GM23338 (cell line): ENCODE measurements around the gene VEZT. TPM values are rescaled to one million over a fixed set of nuclear protein-coding genes. Genes with fewer than 3 reads are reported as not detected.

ENCODE experiments used
- ATAC-seq: fragments of 200-7000 bp; cut with Tn5 transposase; 3 replicates; pipeline ENCODE4 v1.9.1; 2020
- DNase-seq: peaks from one replicate; pipeline ENCODE4 v3.0.0-alpha.2; 2015; ENCODE audit warnings: low spot score
- H2AFZ ChIP-seq: fragments of 200-600 bp; sonication (generic); 2 replicates; pipeline ENCODE4 v1.8.0; 2016; ENCODE audit warnings: antibody characterized with exemption, mild to moderate bottlenecking, moderate library complexity
- H3F3A ChIP-seq: fragments of 200-600 bp; sonication (generic); replicated peaks from 2 replicates; pipeline ENCODE4 v1.8.0; 2017; ENCODE audit warnings: antibody characterized with exemption, mixed run types, low read depth
- H3K27ac ChIP-seq: fragments of 200-600 bp; sonication (generic); 2 replicates; pipeline ENCODE4 v1.6.1; 2016; ENCODE audit warnings: low read depth
- H3K27me3 ChIP-seq: fragments of 200-600 bp; sonication (generic); 2 replicates; pipeline ENCODE4 v1.8.0; 2016; ENCODE audit warnings: mild to moderate bottlenecking, mixed run types, moderate library complexity; ENCODE audit not compliant: insufficient read depth
- H3K36me3 ChIP-seq: fragments of 200-600 bp; sonication (generic); 2 replicates; pipeline ENCODE4 v1.8.0; 2016; ENCODE audit warnings: mild to moderate bottlenecking; ENCODE audit not compliant: insufficient read depth
- H3K4me1 ChIP-seq: fragments of 200-600 bp; sonication (generic); 2 replicates; pipeline ENCODE4 v1.8.0; 2016; ENCODE audit warnings: mild to moderate bottlenecking, moderate library complexity; ENCODE audit not compliant: insufficient read depth
- H3K4me2 ChIP-seq: fragments of 200-600 bp; sonication (generic); 2 replicates; pipeline ENCODE4 v1.7.1; 2017; ENCODE audit warnings: mixed run types
- H3K4me3 ChIP-seq: fragments of 200-600 bp; sonication (generic); 2 replicates; pipeline ENCODE4 v1.6.1; 2016; ENCODE audit warnings: mixed run types
- H3K79me2 ChIP-seq: fragments of 200-600 bp; sonication (generic); replicated peaks from 2 replicates; pipeline ENCODE4 v1.8.0; 2017; ENCODE audit warnings: mild to moderate bottlenecking; ENCODE audit not compliant: insufficient read depth
- H3K9me2 ChIP-seq: fragments of 200-600 bp; sonication (generic); 2 replicates; pipeline ENCODE4 v1.8.0; 2017; ENCODE audit not compliant: insufficient read depth
- H4K20me1 ChIP-seq: fragments of 200-600 bp; sonication (generic); replicated peaks from 2 replicates; pipeline ENCODE4 v1.8.0; 2017; ENCODE audit warnings: mild to moderate bottlenecking; ENCODE audit not compliant: insufficient read depth
- H3K27ac Mint-ChIP-seq: 2 replicates; pipeline ENCODE4 v1.8.0; 2020; ENCODE audit warnings: inconsistent platforms, mild to moderate bottlenecking, moderate library complexity, mixed read lengths
- H3K27me3 Mint-ChIP-seq: 3 replicates; pipeline ENCODE4 v1.8.0; 2022; ENCODE audit warnings: low read depth, mild to moderate bottlenecking, moderate library complexity, mixed read lengths, inconsistent platforms; ENCODE audit not compliant: insufficient read depth, poor library complexity
- H3K36me3 Mint-ChIP-seq: 3 replicates; pipeline ENCODE4 v1.8.0; 2021; ENCODE audit warnings: low read depth, mild to moderate bottlenecking, inconsistent platforms, moderate library complexity, mixed read lengths
- H3K4me1 Mint-ChIP-seq: 3 replicates; pipeline ENCODE4 v1.8.0; 2020; ENCODE audit warnings: mild to moderate bottlenecking, inconsistent platforms, mixed read lengths
- H3K4me3 Mint-ChIP-seq: 3 replicates; pipeline ENCODE4 v1.8.0; 2021; ENCODE audit warnings: moderate library complexity, mild to moderate bottlenecking, inconsistent platforms, mixed read lengths
- H3K9me3 Mint-ChIP-seq: 3 replicates; pipeline ENCODE4 v1.8.0; 2020; ENCODE audit warnings: moderate library complexity, mild to moderate bottlenecking, inconsistent platforms, mixed read lengths
- CREB1 ChIP-seq: fragments of 250-450 bp; sonication (Bioruptor Pico); IDR thresholded peaks from 2 replicates; pipeline ENCODE4 v1.5.0; 2020; ENCODE audit warnings: low read depth, mild to moderate bottlenecking, moderate library complexity
- EZH2 ChIP-seq: fragments of 200-600 bp; sonication (generic); IDR thresholded peaks from one replicate; pipeline ENCODE4 v1.8.0; 2017; ENCODE audit warnings: antibody characterized with exemption, mild to moderate bottlenecking, low read depth; ENCODE audit not compliant: unreplicated experiment
- JUNB ChIP-seq: IDR thresholded peaks from one replicate; pipeline ENCODE4 v1.6.1; 2016; ENCODE audit warnings: antibody characterized with exemption; ENCODE audit not compliant: unreplicated experiment
- NANOG ChIP-seq: IDR thresholded peaks from 2 replicates; pipeline ENCODE4 v1.6.1; 2016; ENCODE audit warnings: antibody characterized with exemption, borderline replicate concordance
- ZNF331 ChIP-seq: fragments of 250-450 bp; sonication (Bioruptor Pico); IDR thresholded peaks from 2 replicates; pipeline ENCODE4 v1.5.0; 2020; ENCODE audit warnings: low read depth, mild to moderate bottlenecking, moderate library complexity
- polyA plus RNA-seq: library from polyadenylated mRNA; unstranded; fragments of >200 nt; fragmentation: Nextera tagmentation; extraction: Ambion mirVana; gene quantifications from 2 replicates; pipeline ENCODE4 v1.2.1, GENCODE V29; 2016
- total RNA-seq: library from RNA; depleted of rRNA; stranded (reverse); fragments of >200 nt; shearing (Covaris generic); gene quantifications from 2 replicates; pipeline ENCODE4 v1.2.3, GENCODE V29; 2014
- TF ChIP-seq, protein P1 (sequence below), 2 experiments: fragments of 200-600 bp in 1 of 2; sonication (generic) in 1 of 2; conservative IDR thresholded peaks; 2 replicates each; pipeline versions ENCODE4 v1.5.1 to v1.6.1; 2016 to 2017; ENCODE audit warnings: antibody characterized with exemption in 2 of 2, low read depth in 2 of 2, mild to moderate bottlenecking in 2 of 2, moderate library complexity in 1 of 2
- TF ChIP-seq, protein P2 (sequence below): fragments of 250-450 bp; sonication (Bioruptor Pico); IDR thresholded peaks from 2 replicates; pipeline ENCODE4 v1.5.0; 2020; ENCODE audit warnings: mild to moderate bottlenecking, moderate library complexity

VEZT gene
- total and polyA plus RNA-seq, 2 experiments from 2014 or later = 34.2 to 51.5 TPM

- peaks cover 6% of the 10 kb centered on the region for H3K27me3 Mint-ChIP-seq
- H3K9me2 ChIP-seq = no peaks in the 10 kb centered on the region
- 0 out of 2 replicates have a peak, but pooled peaks cover 3% of the 10 kb centered on the region for H3F3A ChIP-seq
- no peaks in the 10 kb centered on the region for H3K36me3 ChIP-seq
- peak overlapping the region; percentile 64 for H3K4me2 ChIP-seq
- peaks cover 39% of the 10 kb centered on the region for H3K36me3 Mint-ChIP-seq
- H3K4me3 Mint-ChIP-seq = 0 out of 3 replicates have a peak overlapping the region, but pooled peaks have one; percentile 3
- H3K27ac ChIP-seq = peak overlapping the region; percentile 96
- H3K4me3 ChIP-seq = peak overlapping the region; percentile 36
- peaks cover 93% of the 10 kb centered on the region for H3K79me2 ChIP-seq
- TF ChIP-seq, protein P1, sequence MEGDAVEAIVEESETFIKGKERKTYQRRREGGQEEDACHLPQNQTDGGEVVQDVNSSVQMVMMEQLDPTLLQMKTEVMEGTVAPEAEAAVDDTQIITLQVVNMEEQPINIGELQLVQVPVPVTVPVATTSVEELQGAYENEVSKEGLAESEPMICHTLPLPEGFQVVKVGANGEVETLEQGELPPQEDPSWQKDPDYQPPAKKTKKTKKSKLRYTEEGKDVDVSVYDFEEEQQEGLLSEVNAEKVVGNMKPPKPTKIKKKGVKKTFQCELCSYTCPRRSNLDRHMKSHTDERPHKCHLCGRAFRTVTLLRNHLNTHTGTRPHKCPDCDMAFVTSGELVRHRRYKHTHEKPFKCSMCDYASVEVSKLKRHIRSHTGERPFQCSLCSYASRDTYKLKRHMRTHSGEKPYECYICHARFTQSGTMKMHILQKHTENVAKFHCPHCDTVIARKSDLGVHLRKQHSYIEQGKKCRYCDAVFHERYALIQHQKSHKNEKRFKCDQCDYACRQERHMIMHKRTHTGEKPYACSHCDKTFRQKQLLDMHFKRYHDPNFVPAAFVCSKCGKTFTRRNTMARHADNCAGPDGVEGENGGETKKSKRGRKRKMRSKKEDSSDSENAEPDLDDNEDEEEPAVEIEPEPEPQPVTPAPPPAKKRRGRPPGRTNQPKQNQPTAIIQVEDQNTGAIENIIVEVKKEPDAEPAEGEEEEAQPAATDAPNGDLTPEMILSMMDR (conservative IDR thresholded peaks at IDR 0.05; ENCODE audit: low read depth in 2 of 2) = no peak
- TF ChIP-seq, protein P2, sequence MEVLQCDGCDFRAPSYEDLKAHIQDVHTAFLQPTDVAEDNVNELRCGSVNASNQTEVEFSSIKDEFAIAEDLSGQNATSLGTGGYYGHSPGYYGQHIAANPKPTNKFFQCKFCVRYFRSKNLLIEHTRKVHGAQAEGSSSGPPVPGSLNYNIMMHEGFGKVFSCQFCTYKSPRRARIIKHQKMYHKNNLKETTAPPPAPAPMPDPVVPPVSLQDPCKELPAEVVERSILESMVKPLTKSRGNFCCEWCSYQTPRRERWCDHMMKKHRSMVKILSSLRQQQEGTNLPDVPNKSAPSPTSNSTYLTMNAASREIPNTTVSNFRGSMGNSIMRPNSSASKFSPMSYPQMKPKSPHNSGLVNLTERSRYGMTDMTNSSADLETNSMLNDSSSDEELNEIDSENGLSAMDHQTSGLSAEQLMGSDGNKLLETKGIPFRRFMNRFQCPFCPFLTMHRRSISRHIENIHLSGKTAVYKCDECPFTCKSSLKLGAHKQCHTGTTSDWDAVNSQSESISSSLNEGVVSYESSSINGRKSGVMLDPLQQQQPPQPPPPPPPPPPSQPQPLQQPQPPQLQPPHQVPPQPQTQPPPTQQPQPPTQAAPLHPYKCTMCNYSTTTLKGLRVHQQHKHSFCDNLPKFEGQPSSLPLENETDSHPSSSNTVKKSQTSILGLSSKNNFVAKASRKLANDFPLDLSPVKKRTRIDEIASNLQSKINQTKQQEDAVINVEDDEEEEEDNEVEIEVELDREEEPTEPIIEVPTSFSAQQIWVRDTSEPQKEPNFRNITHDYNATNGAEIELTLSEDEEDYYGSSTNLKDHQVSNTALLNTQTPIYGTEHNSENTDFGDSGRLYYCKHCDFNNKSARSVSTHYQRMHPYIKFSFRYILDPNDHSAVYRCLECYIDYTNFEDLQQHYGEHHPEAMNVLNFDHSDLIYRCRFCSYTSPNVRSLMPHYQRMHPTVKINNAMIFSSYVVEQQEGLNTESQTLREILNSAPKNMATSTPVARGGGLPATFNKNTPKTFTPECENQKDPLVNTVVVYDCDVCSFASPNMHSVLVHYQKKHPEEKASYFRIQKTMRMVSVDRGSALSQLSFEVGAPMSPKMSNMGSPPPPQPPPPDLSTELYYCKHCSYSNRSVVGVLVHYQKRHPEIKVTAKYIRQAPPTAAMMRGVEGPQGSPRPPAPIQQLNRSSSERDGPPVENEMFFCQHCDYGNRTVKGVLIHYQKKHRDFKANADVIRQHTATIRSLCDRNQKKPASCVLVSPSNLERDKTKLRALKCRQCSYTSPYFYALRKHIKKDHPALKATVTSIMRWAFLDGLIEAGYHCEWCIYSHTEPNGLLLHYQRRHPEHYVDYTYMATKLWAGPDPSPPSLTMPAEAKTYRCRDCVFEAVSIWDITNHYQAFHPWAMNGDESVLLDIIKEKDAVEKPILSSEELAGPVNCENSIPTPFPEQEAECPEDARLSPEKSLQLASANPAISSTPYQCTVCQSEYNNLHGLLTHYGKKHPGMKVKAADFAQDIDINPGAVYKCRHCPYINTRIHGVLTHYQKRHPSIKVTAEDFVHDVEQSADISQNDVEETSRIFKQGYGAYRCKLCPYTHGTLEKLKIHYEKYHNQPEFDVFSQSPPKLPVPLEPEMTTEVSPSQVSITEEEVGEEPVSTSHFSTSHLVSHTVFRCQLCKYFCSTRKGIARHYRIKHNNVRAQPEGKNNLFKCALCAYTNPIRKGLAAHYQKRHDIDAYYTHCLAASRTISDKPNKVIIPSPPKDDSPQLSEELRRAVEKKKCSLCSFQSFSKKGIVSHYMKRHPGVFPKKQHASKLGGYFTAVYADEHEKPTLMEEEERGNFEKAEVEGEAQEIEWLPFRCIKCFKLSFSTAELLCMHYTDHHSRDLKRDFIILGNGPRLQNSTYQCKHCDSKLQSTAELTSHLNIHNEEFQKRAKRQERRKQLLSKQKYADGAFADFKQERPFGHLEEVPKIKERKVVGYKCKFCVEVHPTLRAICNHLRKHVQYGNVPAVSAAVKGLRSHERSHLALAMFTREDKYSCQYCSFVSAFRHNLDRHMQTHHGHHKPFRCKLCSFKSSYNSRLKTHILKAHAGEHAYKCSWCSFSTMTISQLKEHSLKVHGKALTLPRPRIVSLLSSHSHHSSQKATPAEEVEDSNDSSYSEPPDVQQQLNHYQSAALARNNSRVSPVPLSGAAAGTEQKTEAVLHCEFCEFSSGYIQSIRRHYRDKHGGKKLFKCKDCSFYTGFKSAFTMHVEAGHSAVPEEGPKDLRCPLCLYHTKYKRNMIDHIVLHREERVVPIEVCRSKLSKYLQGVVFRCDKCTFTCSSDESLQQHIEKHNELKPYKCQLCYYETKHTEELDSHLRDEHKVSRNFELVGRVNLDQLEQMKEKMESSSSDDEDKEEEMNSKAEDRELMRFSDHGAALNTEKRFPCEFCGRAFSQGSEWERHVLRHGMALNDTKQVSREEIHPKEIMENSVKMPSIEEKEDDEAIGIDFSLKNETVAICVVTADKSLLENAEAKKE = 0 out of 2 replicates have a peak, but pooled peaks have one; percentile 19
- TF ChIP-seq JUNB (no peak), ZNF331 (CRISPR knock-in tag) (no peak), EZH2 (no peak), NANOG (peak; percentile 52; the same call in 1 of the 2 replicates), CREB1 (CRISPR knock-in tag) (no peak)
- no peak overlapping the region for H2AFZ ChIP-seq
- no peaks in the 10 kb centered on the region for H3K27me3 ChIP-seq
- H3K4me1 ChIP-seq = peaks cover 88% of the 10 kb centered on the region
- ATAC-seq (peak; percentile 14), DNase-seq (peak; percentile 46)
- H3K4me1 Mint-ChIP-seq = peaks cover 77% of the 10 kb centered on the region
- peak overlapping the region; percentile 98 for H3K27ac Mint-ChIP-seq
- no peaks in the 10 kb centered on the region for H3K9me3 Mint-ChIP-seq
- H4K20me1 ChIP-seq = no peaks in the 10 kb centered on the region
These were observed 10.2 kb upstream of the VEZT start for GRCh38 chr12:95207407-95207806.
